GM12878 (cell line): Measurements from ENCODE around the gene SLC8B1. TPM values are rescaled to one million over a fixed set of nuclear protein-coding genes. Genes with fewer than 3 reads are reported as not detected.

Source experiments
- CEBPB ChIP-seq, 2 experiments: fragments of 150-350 bp in 1 of 2; IDR thresholded peaks; 2 replicates each; pipeline ENCODE4 v1.6.1; 2012 to 2014; ENCODE audit warnings: low read depth in 2 of 2, low read length in 2 of 2, borderline replicate concordance in 1 of 2, inconsistent platforms in 1 of 2
- EGR1 ChIP-seq, 2 experiments: IDR thresholded peaks; 1 replicate in 1 of 2; 2 replicates in 1 of 2; pipeline ENCODE4 v1.6.1; 2011 to 2012; ENCODE audit warnings: low read depth in 2 of 2, low read length in 2 of 2, borderline replicate concordance in 1 of 2, mild to moderate bottlenecking in 1 of 2, moderate library complexity in 1 of 2
- EZH2 ChIP-seq: IDR thresholded peaks from 2 replicates; pipeline ENCODE4 v1.6.1; 2012; ENCODE audit warnings: low read depth, mild to moderate bottlenecking, control low read depth, inconsistent platforms, low read length, borderline replicate concordance; ENCODE audit not compliant: control insufficient read depth
- MAX ChIP-seq: IDR thresholded peaks from 2 replicates; pipeline ENCODE4 v1.6.1; 2012; ENCODE audit warnings: low read depth, low read length, improper control_type of control experiment
- NKRF ChIP-seq: fragments of 450-650 bp; conservative IDR thresholded peaks from 2 replicates; pipeline ENCODE4 v1.6.1; 2017; ENCODE audit warnings: mild to moderate bottlenecking, moderate library complexity
- USF1 ChIP-seq: IDR thresholded peaks from 2 replicates; pipeline ENCODE4 v1.6.1; 2011; ENCODE audit warnings: borderline replicate concordance, low read depth, mild to moderate bottlenecking, moderate library complexity, mixed read lengths, low read length; ENCODE audit not compliant: insufficient read depth; ENCODE audit errors: extremely low read length
- WRNIP1 ChIP-seq: IDR thresholded peaks from 2 replicates; pipeline ENCODE4 v1.6.1; 2011; ENCODE audit warnings: low read depth, low read length, improper control_type of control experiment, borderline replicate concordance
- ZNF622 ChIP-seq: fragments of 450-650 bp; IDR thresholded peaks from 2 replicates; pipeline ENCODE4 v1.6.1; 2017; ENCODE audit warnings: mild to moderate bottlenecking, inconsistent platforms
- ZZZ3 ChIP-seq: IDR thresholded peaks from 2 replicates; pipeline ENCODE4 v1.6.1; 2011; ENCODE audit warnings: low read depth; ENCODE audit not compliant: control insufficient read depth, insufficient read length
- polyA plus RNA-seq, 11 experiments: library from polyadenylated mRNA; depleted of rRNA in 4 of 11; unstranded in 6 of 11; stranded (reverse) in 5 of 11; fragments of >200 nt; fragmentation: Nextera tagmentation in 4 of 11; fragmentation: Illumina TruSeq in 1 of 11; extraction: Ambion mirVana in 4 of 11; extraction: Trizol in 1 of 11; gene quantifications; 1 replicate in 1 of 11; 2 replicates in 10 of 11; pipeline versions ENCODE4 v1.2.1 to v1.2.3, GENCODE V29; 2011 to 2016; ENCODE audit warnings: inconsistent platforms in 2 of 11, missing spikeins in 2 of 11, low read depth in 1 of 11
- total RNA-seq, 4 experiments: library from RNA; depleted of rRNA in 3 of 4; stranded (reverse); fragments of >200 nt in 3 of 4; fragmentation: Illumina TruSeq in 1 of 4; extraction: Trizol in 1 of 4; gene quantifications; 2 replicates each; pipeline versions ENCODE4 v1.2.1 to v1.2.3, GENCODE V29; 2013 to 2021

Gene SLC8B1
- total and polyA plus RNA-seq, 10 of the 15 experiments (the other 5 are each of a cell fraction or from before 2014, with no cell fraction given) = 0.18 to 12.3 (median 6.8) TPM

- no peak for TF ChIP-seq WRNIP1
- no peak for TF ChIP-seq MAX
- no peak for TF ChIP-seq EGR1 (IDR thresholded peaks at IDR 0.05; ENCODE audit: borderline replicate concordance in 1 of 2, low read depth in 2 of 2, low read length in 2 of 2)
- no peak for TF ChIP-seq CEBPB (IDR thresholded peaks at IDR 0.05; ENCODE audit: borderline replicate concordance in 1 of 2, low read depth in 2 of 2, low read length in 2 of 2)
- no peak for TF ChIP-seq ZZZ3
- no peak for TF ChIP-seq ZNF622
- TF ChIP-seq USF1 = no peak
- TF ChIP-seq EZH2 = no peak
- TF ChIP-seq NKRF = no peak
Observed at GRCh38 chr12:113347892-113348291, 13.0 kb upstream of the SLC8B1 start (continued).
